Osteocyte (in vitro differentiated cells): Measurements from ENCODE around the gene MRPS18A. TPM values are rescaled to one million over a fixed set of nuclear protein-coding genes. Genes with fewer than 3 reads are reported as not detected.

Source experiments
- DNase-seq: peaks from one replicate; pipeline ENCODE4 v3.0.0; 2021; ENCODE audit warnings: mixed read lengths; ENCODE audit not compliant: unreplicated experiment; ENCODE audit errors: extremely low spot score
- H3K27ac Mint-ChIP-seq: one replicate; pipeline ENCODE4 v1.8.0; 2021; ENCODE audit warnings: mild to moderate bottlenecking, mixed read lengths; ENCODE audit not compliant: unreplicated experiment
- H3K27me3 Mint-ChIP-seq: one replicate; pipeline ENCODE4 v1.8.0; 2021; ENCODE audit warnings: mixed read lengths; ENCODE audit not compliant: unreplicated experiment
- H3K36me3 Mint-ChIP-seq: one replicate; pipeline ENCODE4 v1.8.0; 2021; ENCODE audit warnings: mixed read lengths; ENCODE audit not compliant: unreplicated experiment
- H3K4me1 Mint-ChIP-seq: one replicate; pipeline ENCODE4 v1.8.0; 2021; ENCODE audit warnings: mixed read lengths; ENCODE audit not compliant: unreplicated experiment
- H3K4me3 Mint-ChIP-seq: one replicate; pipeline ENCODE4 v1.8.0; 2021; ENCODE audit warnings: mild to moderate bottlenecking, moderate library complexity, mixed read lengths; ENCODE audit not compliant: unreplicated experiment
- H3K9me3 Mint-ChIP-seq: one replicate; pipeline ENCODE4 v1.8.0; 2021; ENCODE audit warnings: mixed read lengths; ENCODE audit not compliant: unreplicated experiment
- CTCF ChIP-seq: fragments of 200-600 bp; sonication (generic); IDR thresholded peaks from 2 replicates; pipeline ENCODE4 v1.5.0; 2021; ENCODE audit warnings: antibody characterized with exemption, mild to moderate bottlenecking, moderate library complexity
- total RNA-seq: library from RNA; stranded (reverse); gene quantifications from 2 replicates; pipeline ENCODE4 v1.2.1, GENCODE V29; 2021

The MRPS18A gene
- total RNA-seq, 1 donor from 2014 or later = 37.3 TPM

- no peaks in the 10 kb centered on the region for H3K27me3 Mint-ChIP-seq
- H3K9me3 Mint-ChIP-seq = no peaks in the 10 kb centered on the region
- H3K4me3 Mint-ChIP-seq = no peak overlapping the region
- no peak for DNase-seq
- H3K4me1 Mint-ChIP-seq = peaks cover 21% of the 10 kb centered on the region
- H3K27ac Mint-ChIP-seq = no peak overlapping the region
- H3K36me3 Mint-ChIP-seq = peaks cover 18% of the 10 kb centered on the region
- no peak for TF ChIP-seq CTCF
Observed at GRCh38 chr6:43670623-43670986, 17.0 kb downstream of the MRPS18A start.

- H3K9me3 Mint-ChIP-seq = no peaks in the 10 kb centered on the region
- TF ChIP-seq CTCF = no peak
- no peaks in the 10 kb centered on the region for H3K27me3 Mint-ChIP-seq
- peaks cover 21% of the 10 kb centered on the region for H3K4me1 Mint-ChIP-seq
- H3K36me3 Mint-ChIP-seq = peaks cover 16% of the 10 kb centered on the region
- no peak for DNase-seq
- no peak overlapping the region for H3K4me3 Mint-ChIP-seq
- no peak overlapping the region for H3K27ac Mint-ChIP-seq
Observed at GRCh38 chr6:43669922-43670622, 17.5 kb downstream of the MRPS18A start.

- Mint-ChIP-seq H3K27me3 (no peaks in the 10 kb centered on the region), H3K9me3 (no peaks in the 10 kb centered on the region), H3K36me3 (peaks cover 13% of the 10 kb centered on the region), H3K4me1 (peaks cover 21% of the 10 kb centered on the region), H3K4me3 (no peak overlapping the region), H3K27ac (no peak overlapping the region)
- no peak for DNase-seq
- TF ChIP-seq CTCF = no peak
Observed at GRCh38 chr6:43669050-43669921, 18.3 kb downstream of the MRPS18A start.

GRCh38 chr6:43668151-43669028, 19.2 kb downstream of the MRPS18A start:
- Mint-ChIP-seq H3K9me3 (no peaks in the 10 kb centered on the region), H3K27me3 (no peaks in the 10 kb centered on the region)

More at GRCh38 chr6:43668151-43669028, 19.2 kb downstream of the MRPS18A start:
- no peak overlapping the region for H3K4me3 Mint-ChIP-seq
- peaks cover 13% of the 10 kb centered on the region for H3K36me3 Mint-ChIP-seq
- DNase-seq = no peak
- TF ChIP-seq CTCF = peak; percentile 61
- H3K27ac Mint-ChIP-seq = no peak overlapping the region
- H3K4me1 Mint-ChIP-seq = peaks cover 21% of the 10 kb centered on the region
